GM18498 (cell line): ENCODE results near the gene PITHD1.
"Not testable (repeated sequence)": the region's sequence is repeated elsewhere in the genome, so short reads cannot be mapped to it uniquely, and the experiment has no call there.

Source experiments
- ATAC-seq: cut with Tn5 transposase; IDR thresholded peaks from one replicate; pipeline ENCODE4 v1.9.1; 2021; ENCODE audit warnings: mild to moderate bottlenecking, moderate library complexity; ENCODE audit not compliant: unreplicated experiment

Gene PITHD1

GRCh38 chr1:23823767-23824166 is 45.5 kb downstream of the PITHD1 start:
- no peak for ATAC-seq

GRCh38 chr1:23824711-23825075 is 46.5 kb downstream of the PITHD1 start:
- ATAC-seq = no peak

- ATAC-seq = peak; percentile 88
These were observed 47.0 kb downstream of the PITHD1 start, which contains the start of gene HMGCL for GRCh38 chr1:23825076-23825761. TSS of gene HMGCL (minus strand) at chr1:23825429. CDS start at chr1:23825415, 14 bp downstream.

GRCh38 chr1:23825762-23826522 is 47.7 kb downstream of the PITHD1 start:
- peak; percentile 47 for ATAC-seq

GRCh38 chr1:23826590-23826989 is 48.4 kb downstream of the PITHD1 start:
- not testable (repeated sequence) for ATAC-seq

- ATAC-seq = no peak
These were observed 49.5 kb downstream of the PITHD1 start for GRCh38 chr1:23827717-23828116.

GRCh38 chr1:23834156-23834555 is 55.9 kb downstream of the PITHD1 start:
- not testable (repeated sequence) for ATAC-seq

GRCh38 chr1:23836037-23836436 is 57.8 kb downstream of the PITHD1 start:
- ATAC-seq = no peak
